Muscle of leg (tissue), 11 donors: ENCODE results near the gene TRAF1. TPM values are rescaled to one million over a fixed set of nuclear protein-coding genes. Genes with fewer than 3 reads are reported as not detected.
A peak's percentile ranks its signal among the peaks of the same experiment; 100 is the strongest.

Source experiments
- DNase-seq: peaks from one replicate; pipeline ENCODE4 v3.0.0; 2013
- H3K27ac ChIP-seq: one replicate; pipeline ENCODE4 v1.5.1; 2013; ENCODE audit warnings: mild to moderate bottlenecking, low read length, control low read depth
- H3K27me3 ChIP-seq: one replicate; pipeline ENCODE4 v1.6.1; 2013; ENCODE audit warnings: low read length; ENCODE audit not compliant: control insufficient read depth, insufficient read depth
- H3K36me3 ChIP-seq: one replicate; pipeline ENCODE4 v1.6.1; 2013; ENCODE audit warnings: low read length; ENCODE audit not compliant: control insufficient read depth, insufficient read depth
- H3K4me1 ChIP-seq: one replicate; pipeline ENCODE4 v1.6.1; 2013; ENCODE audit warnings: low read length; ENCODE audit not compliant: control insufficient read depth, insufficient read depth
- H3K4me3 ChIP-seq: one replicate; pipeline ENCODE4 v1.5.1; 2013; ENCODE audit warnings: low read length, control low read depth
- H3K9me3 ChIP-seq: replicated peaks from 2 replicates; pipeline ENCODE4 v1.6.1; 2013; ENCODE audit warnings: low read depth, low read length; ENCODE audit not compliant: control insufficient read depth
- WGBS: methylation state at CpG from one replicate; pipeline ENCODE4 v1.1.5; 2013; ENCODE audit warnings: missing lambda C conversion rate; ENCODE audit not compliant: insufficient coverage; 5-methylcytosine and 5-hydroxymethylcytosine counted together
- polyA plus RNA-seq, 8 donors: library from polyadenylated mRNA; unstranded; fragments of 120-200 nt; gene quantifications; one replicate each; pipeline versions ENCODE4 v1.2.1 to v1.2.3, GENCODE V29; 2013; ENCODE audit warnings: inconsistent platforms in 1 of 8, low replicate concordance in 1 of 8; ENCODE audit not compliant: insufficient read length in 8 of 8, insufficient read depth in 1 of 8
- total RNA-seq: library from RNA; stranded (reverse); fragments of 120-200 nt; gene quantifications from one replicate; pipeline ENCODE4 v1.2.4, GENCODE V29; 2013

The TRAF1 gene
- total and polyA plus RNA-seq, 9 donors: 3.1 to 5.2 (median 3.5) TPM

- WGBS: no CpG with 5 or more reads among the region's 3 CpGs
Measured at GRCh38 chr9:120956862-120957261, 30.3 kb upstream of the TRAF1 start.

DNA sequence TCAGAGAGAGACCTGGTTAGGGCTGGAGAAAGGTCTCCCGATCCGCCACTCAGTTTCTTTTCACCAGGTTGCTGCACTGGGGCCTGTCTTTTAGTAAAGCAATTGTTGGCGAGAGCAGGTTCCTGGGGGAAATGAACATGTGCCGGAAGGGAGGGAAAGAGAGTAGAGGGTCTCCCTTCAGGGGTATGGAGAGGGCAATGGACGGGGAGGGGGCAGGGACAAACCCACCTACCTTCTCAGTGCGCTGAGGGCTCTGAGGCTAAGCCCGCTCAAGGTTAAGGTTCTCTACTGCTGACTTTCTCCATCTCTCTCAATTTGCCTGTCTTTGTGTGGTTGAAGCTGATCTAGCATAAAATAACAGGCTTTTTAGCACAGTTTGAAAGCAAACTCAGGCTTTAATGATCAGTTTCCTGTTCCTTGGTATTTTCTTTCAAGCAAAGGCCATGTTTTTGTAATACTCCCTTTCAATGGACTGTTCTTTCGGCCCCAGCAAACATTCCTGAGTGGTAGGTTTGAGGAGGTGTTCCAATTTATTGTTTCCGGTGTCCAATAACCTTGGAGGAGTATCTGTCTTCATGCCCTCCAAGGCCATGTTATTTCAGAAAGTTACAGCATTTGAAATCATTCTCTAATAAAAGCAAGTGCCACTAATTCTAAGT, 25.5 kb upstream of the TRAF1 start:
- Histone ChIP-seq H3K4me1 (no peaks in the 10 kb centered on the region), H3K36me3 (peaks cover 11% of the 10 kb centered on the region), H3K4me3 (no peak overlapping the region), H3K9me3 (no peaks in the 10 kb centered on the region), H3K27ac (no peak overlapping the region), H3K27me3 (no peaks in the 10 kb centered on the region)
- no peak for DNase-seq
- WGBS: 70% methylated on average over 3 of the region's 9 CpGs

More at GRCh38 chr9:120956862-120957261, 30.3 kb upstream of the TRAF1 start:
- H3K4me1 ChIP-seq: no peaks in the 10 kb centered on the region
- no peak overlapping the region for H3K27ac ChIP-seq
- H3K36me3 ChIP-seq: peaks cover 9% of the 10 kb centered on the region
- no peaks in the 10 kb centered on the region for H3K27me3 ChIP-seq
- H3K4me3 ChIP-seq: no peak overlapping the region
- H3K9me3 ChIP-seq: no peaks in the 10 kb centered on the region
- DNase-seq: no peak

- no CpG with 5 or more reads among the region's 8 CpGs for WGBS
- peak overlapping the region; percentile 20 for H3K27ac ChIP-seq
- H3K4me1 ChIP-seq: no peaks in the 10 kb centered on the region
- H3K9me3 ChIP-seq: no peaks in the 10 kb centered on the region
- H3K4me3 ChIP-seq: no peak overlapping the region
- no peaks in the 10 kb centered on the region for H3K27me3 ChIP-seq
- H3K36me3 ChIP-seq: peaks cover 11% of the 10 kb centered on the region
- DNase-seq: no peak
Measured at GRCh38 chr9:120950421-120951388, 24.1 kb upstream of the TRAF1 start.

DNA sequence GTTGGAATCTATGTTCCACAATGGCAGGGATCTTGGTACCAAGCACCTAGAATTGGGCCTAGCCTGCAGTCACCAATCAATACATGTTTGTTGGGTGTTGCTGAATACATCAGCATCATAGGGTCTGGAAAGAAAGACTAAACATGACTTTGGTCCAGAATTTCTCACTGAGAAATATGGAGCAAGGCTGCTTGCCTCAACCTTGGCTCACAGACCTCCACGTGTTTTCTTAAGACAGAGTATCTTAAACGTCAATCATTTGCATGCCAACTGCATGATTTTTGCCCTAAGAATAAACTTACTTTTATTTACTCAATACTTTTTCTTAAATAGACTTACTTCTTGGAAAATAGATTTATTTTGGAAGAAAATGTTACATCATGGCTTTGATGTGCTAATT, 22.7 kb upstream of the TRAF1 start:
- no peaks in the 10 kb centered on the region for H3K9me3 ChIP-seq
- no peaks in the 10 kb centered on the region for H3K4me1 ChIP-seq
- no peak for DNase-seq
- H3K4me3 ChIP-seq: no peak overlapping the region
- no peak overlapping the region for H3K27ac ChIP-seq
- WGBS: no CpG with 5 or more reads among the region's 2 CpGs
- no peaks in the 10 kb centered on the region for H3K27me3 ChIP-seq
- H3K36me3 ChIP-seq: peaks cover 11% of the 10 kb centered on the region

DNA sequence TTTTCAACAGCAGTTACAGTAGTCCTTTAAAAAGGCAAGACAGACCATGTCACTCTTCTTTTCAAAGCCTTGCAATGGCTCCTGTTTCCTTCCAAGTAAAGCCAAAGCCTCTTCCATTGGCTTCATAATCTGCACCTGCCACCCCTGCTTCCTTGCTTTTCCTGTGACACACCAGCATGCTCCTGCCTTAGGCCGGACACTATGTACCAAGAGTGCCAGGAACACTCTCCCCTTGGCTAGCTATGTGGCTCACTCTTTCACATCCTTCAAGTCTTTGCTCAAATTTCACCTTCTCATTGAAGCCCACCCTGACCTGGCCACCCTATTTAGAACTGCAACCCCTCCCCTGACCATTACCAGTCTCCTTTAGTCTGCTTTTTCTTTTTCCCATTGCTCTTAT, 22.2 kb upstream of the TRAF1 start:
- no peaks in the 10 kb centered on the region for H3K27me3 ChIP-seq
- peaks cover 10% of the 10 kb centered on the region for H3K36me3 ChIP-seq
- H3K4me1 ChIP-seq: no peaks in the 10 kb centered on the region
- DNase-seq: no peak
- WGBS: 100% methylated on average over 1 of the region's 1 CpG
- no peak overlapping the region for H3K27ac ChIP-seq
- no peaks in the 10 kb centered on the region for H3K9me3 ChIP-seq
- no peak overlapping the region for H3K4me3 ChIP-seq

- Histone ChIP-seq H3K36me3 (peaks cover 5% of the 10 kb centered on the region), H3K27ac (no peak overlapping the region), H3K4me3 (no peak overlapping the region), H3K9me3 (no peaks in the 10 kb centered on the region), H3K27me3 (no peaks in the 10 kb centered on the region), H3K4me1 (peaks cover 7% of the 10 kb centered on the region)
- 96% methylated on average over 2 of the region's 2 CpGs for WGBS
- no peak for DNase-seq
Measured at GRCh38 chr9:120947222-120947621, 20.6 kb upstream of the TRAF1 start.

DNA sequence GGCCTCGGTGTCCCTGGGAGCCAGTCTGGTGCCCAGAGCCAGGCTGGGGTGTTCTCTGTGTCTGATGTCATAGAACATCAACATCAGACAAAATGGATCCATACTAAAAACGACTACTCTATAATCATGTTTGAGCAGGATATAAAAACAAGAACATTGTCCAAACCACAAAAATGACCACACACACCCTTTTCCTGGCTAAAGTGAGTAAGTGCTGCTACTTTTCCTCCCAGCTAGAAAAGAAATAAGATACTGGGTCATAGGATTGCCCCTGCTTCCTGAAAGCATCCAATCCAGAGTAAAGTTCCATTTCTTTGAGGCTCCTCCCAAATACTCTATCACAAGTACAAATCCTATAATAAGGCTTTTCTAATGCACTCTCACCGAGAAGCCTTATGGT, 19.7 kb upstream of the TRAF1 start:
- H3K9me3 ChIP-seq: no peaks in the 10 kb centered on the region
- no CpG with 5 or more reads among the region's 3 CpGs for WGBS
- H3K27me3 ChIP-seq: no peaks in the 10 kb centered on the region
- DNase-seq: no peak
- no peak overlapping the region for H3K27ac ChIP-seq
- no peaks in the 10 kb centered on the region for H3K36me3 ChIP-seq
- no peak overlapping the region for H3K4me3 ChIP-seq
- peaks cover 9% of the 10 kb centered on the region for H3K4me1 ChIP-seq

- no peak overlapping the region for H3K27ac ChIP-seq
- 40% methylated on average over 1 of the region's 3 CpGs for WGBS
- H3K9me3 ChIP-seq: no peaks in the 10 kb centered on the region
- no peaks in the 10 kb centered on the region for H3K27me3 ChIP-seq
- peaks cover 9% of the 10 kb centered on the region for H3K4me1 ChIP-seq
- H3K36me3 ChIP-seq: no peaks in the 10 kb centered on the region
- DNase-seq: no peak
- H3K4me3 ChIP-seq: no peak overlapping the region
Measured at GRCh38 chr9:120944948-120945347, 18.4 kb upstream of the TRAF1 start.

- Histone ChIP-seq H3K27me3 (no peaks in the 10 kb centered on the region), H3K27ac (no peak overlapping the region), H3K4me1 (peaks cover 9% of the 10 kb centered on the region), H3K9me3 (no peaks in the 10 kb centered on the region), H3K4me3 (no peak overlapping the region), H3K36me3 (no peaks in the 10 kb centered on the region)
- no peak for DNase-seq
- no CpG with 5 or more reads among the region's 4 CpGs for WGBS
Measured at GRCh38 chr9:120944434-120944843, 17.8 kb upstream of the TRAF1 start.

- Histone ChIP-seq H3K9me3 (no peaks in the 10 kb centered on the region), H3K27ac (peak overlapping the region; percentile 59), H3K36me3 (no peaks in the 10 kb centered on the region), H3K4me3 (no peak overlapping the region), H3K4me1 (peaks cover 11% of the 10 kb centered on the region), H3K27me3 (no peaks in the 10 kb centered on the region)
- peak; percentile 40 for DNase-seq
- WGBS: 40% methylated on average over 6 of the region's 8 CpGs
Measured at GRCh38 chr9:120942186-120943001, 15.8 kb upstream of the TRAF1 start.
